ENCODE measurements around the gene DSC1. TPM values are rescaled to one million over a fixed set of nuclear protein-coding genes. Genes with fewer than 3 reads are reported as not detected.
"Not testable (repeated sequence)": the region's sequence is repeated elsewhere in the genome, so short reads cannot be mapped to it uniquely, and the experiment has no call there.

DSC1 gene
- total RNA-seq, 2 donors from 2014 or later = not detected

DNA sequence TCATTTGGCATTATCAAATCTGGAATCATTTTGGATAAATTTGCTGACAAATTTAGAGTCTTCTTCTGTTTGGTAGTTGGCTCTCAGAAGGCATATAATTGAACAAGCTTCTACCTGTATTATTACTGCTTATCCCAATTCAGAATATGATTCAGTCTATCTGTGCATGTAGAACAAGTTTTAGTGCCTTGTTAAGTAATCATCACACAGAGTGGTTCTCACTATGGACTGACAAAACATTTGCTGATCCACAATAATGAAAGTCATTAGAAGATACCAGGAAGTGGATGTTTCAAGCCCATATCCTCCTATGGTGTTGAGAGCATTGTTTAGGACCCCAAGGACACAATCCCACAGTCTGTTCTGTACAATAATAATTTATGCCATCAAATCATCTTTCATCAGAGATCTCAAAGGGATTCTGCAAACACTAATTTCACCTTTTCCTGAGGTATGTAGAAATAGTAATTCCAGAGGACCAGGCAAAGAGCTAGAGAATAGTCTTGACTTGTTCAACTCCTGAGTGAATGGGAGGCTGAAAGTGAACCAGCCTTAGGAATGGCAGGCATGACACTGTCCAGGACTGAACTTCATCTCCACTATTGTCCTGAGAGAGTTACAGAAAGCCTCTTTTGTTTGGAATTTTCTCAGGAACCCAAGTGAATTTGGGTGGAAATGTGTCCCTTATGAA lies 29.6 kb upstream of the DSC1 start:
- Mint-ChIP-seq H3K27ac (no peak overlapping the region), H3K36me3 (ENCODE audit: low read depth) (no peaks in the 10 kb centered on the region), H3K4me3 (no peak overlapping the region), H3K9me3 (peaks cover 13% of the 10 kb centered on the region), H3K4me1 (no peaks in the 10 kb centered on the region), H3K27me3 (no peaks in the 10 kb centered on the region)
- ATAC-seq (replicated peaks) = no peak

- no peaks in the 10 kb centered on the region for H3K27me3 Mint-ChIP-seq
- no peaks in the 10 kb centered on the region for H3K4me1 Mint-ChIP-seq
- no peak for ATAC-seq (replicated peaks)
- peaks cover 18% of the 10 kb centered on the region for H3K9me3 Mint-ChIP-seq
- H3K36me3 Mint-ChIP-seq (ENCODE audit: low read depth) = no peaks in the 10 kb centered on the region
- H3K27ac Mint-ChIP-seq = no peak overlapping the region
- no peak overlapping the region for H3K4me3 Mint-ChIP-seq
Observed at GRCh38 chr18:31190919-31191318, 28.3 kb upstream of the DSC1 start.

GRCh38 chr18:31189757-31190156 lies 27.1 kb upstream of the DSC1 start:
- H3K27ac Mint-ChIP-seq = no peak overlapping the region
- H3K9me3 Mint-ChIP-seq = peaks cover 19% of the 10 kb centered on the region
- ATAC-seq (replicated peaks) = no peak
- no peaks in the 10 kb centered on the region for H3K4me1 Mint-ChIP-seq
- H3K4me3 Mint-ChIP-seq = no peak overlapping the region
- no peaks in the 10 kb centered on the region for H3K27me3 Mint-ChIP-seq
- no peaks in the 10 kb centered on the region for H3K36me3 Mint-ChIP-seq (ENCODE audit: low read depth)

GRCh38 chr18:31185186-31185950 lies 22.7 kb upstream of the DSC1 start:
- no peaks in the 10 kb centered on the region for H3K4me1 Mint-ChIP-seq
- H3K27me3 Mint-ChIP-seq = no peaks in the 10 kb centered on the region
- H3K36me3 Mint-ChIP-seq (ENCODE audit: low read depth) = no peaks in the 10 kb centered on the region
- H3K4me3 Mint-ChIP-seq = no peak overlapping the region
- no peak overlapping the region for H3K27ac Mint-ChIP-seq
- peaks cover 28% of the 10 kb centered on the region for H3K9me3 Mint-ChIP-seq
- no peak for ATAC-seq (replicated peaks)

DNA sequence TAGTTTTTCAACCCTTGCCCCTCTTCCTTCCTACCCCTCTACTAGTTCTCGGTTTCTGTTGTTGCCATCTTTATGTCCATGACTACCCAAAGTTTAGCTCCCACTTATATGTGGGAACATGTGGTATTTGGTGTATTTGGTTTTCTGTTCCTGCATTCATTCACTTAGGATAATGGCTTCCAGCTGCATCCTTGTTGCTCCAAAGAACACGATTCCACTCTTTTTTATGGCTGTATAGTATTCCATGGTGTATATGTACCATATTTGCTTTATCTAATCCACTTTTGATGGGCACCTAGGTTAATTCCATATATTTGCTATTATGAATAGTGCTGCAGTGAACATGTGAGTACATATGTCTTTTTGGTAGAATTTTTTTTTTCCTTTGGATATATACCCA lies 20.6 kb upstream of the DSC1 start:
- Mint-ChIP-seq H3K9me3 (peaks cover 32% of the 10 kb centered on the region), H3K4me1 (no peaks in the 10 kb centered on the region), H3K27ac (no peak overlapping the region), H3K27me3 (no peaks in the 10 kb centered on the region), H3K4me3 (no peak overlapping the region), H3K36me3 (ENCODE audit: low read depth) (no peaks in the 10 kb centered on the region)
- ATAC-seq (replicated peaks) = no peak

GRCh38 chr18:31177369-31177768 lies 14.7 kb upstream of the DSC1 start:
- H3K36me3 Mint-ChIP-seq (ENCODE audit: low read depth); H3K27me3 Mint-ChIP-seq; H3K27ac Mint-ChIP-seq; H3K4me3 Mint-ChIP-seq; ATAC-seq (replicated peaks); H3K4me1 Mint-ChIP-seq: not testable (repeated sequence)
- H3K9me3 Mint-ChIP-seq = peaks cover 26% of the 10 kb centered on the region

DNA sequence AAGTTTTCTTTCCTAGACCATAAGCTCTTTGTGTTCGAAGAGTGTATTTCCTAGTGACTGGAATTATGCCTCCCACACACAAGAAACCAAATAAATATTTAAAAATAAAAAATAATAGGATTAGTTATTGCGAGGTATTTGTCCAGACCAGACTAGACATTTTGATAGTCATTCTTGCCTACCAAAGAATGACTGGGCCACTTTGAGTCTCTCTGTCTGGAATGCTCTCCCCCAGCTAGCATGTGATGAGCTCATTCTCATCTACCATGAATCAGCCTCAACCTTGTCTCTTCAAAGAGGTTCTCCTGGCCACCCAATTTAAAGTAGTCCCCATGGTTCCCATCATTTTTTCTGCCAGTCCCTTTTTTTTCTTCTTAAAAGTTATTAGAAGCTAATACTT lies 13.9 kb upstream of the DSC1 start:
- Mint-ChIP-seq H3K4me1 (no peaks in the 10 kb centered on the region), H3K4me3 (no peak overlapping the region), H3K27ac (no peak overlapping the region), H3K9me3 (peaks cover 18% of the 10 kb centered on the region), H3K27me3 (no peaks in the 10 kb centered on the region), H3K36me3 (ENCODE audit: low read depth) (no peaks in the 10 kb centered on the region)
- no peak for ATAC-seq (replicated peaks)

GRCh38 chr18:31171144-31171839 lies 8.6 kb upstream of the DSC1 start:
- Mint-ChIP-seq H3K9me3 (peaks cover 8% of the 10 kb centered on the region), H3K36me3 (ENCODE audit: low read depth) (no peaks in the 10 kb centered on the region), H3K27me3 (no peaks in the 10 kb centered on the region), H3K27ac (no peak overlapping the region), H3K4me3 (no peak overlapping the region), H3K4me1 (no peaks in the 10 kb centered on the region)
- no peak for ATAC-seq (replicated peaks)

- Mint-ChIP-seq H3K27me3 (no peaks in the 10 kb centered on the region), H3K4me1 (no peaks in the 10 kb centered on the region), H3K36me3 (ENCODE audit: low read depth) (no peaks in the 10 kb centered on the region), H3K4me3 (no peak overlapping the region), H3K27ac (no peak overlapping the region), H3K9me3 (peaks cover 4% of the 10 kb centered on the region)
- no peak for ATAC-seq (replicated peaks)
Observed at GRCh38 chr18:31170335-31170734, 7.7 kb upstream of the DSC1 start.

DNA sequence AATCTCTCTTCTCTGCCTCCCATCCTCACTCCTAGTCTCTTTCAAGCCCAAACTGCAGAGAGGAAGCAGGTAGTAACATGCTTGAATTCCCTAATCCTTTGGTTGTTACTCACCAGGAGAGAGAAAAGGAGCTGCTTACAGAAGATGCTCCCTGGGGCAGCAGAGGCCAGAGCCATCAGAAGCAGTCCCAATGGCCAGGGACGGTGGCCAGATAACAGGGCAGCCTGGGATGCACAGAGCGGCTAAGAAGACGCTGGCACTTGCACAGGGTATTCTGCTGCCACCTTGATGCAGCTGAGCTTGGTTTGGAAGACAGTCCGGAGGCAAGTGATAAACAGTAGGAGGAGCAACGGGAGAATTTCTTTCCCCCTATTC lies 250 bp downstream of the DSC1 start:
- Mint-ChIP-seq H3K4me3 (no peak overlapping the region), H3K9me3 (peaks cover 4% of the 10 kb centered on the region), H3K27ac (no peak overlapping the region), H3K36me3 (ENCODE audit: low read depth) (no peaks in the 10 kb centered on the region), H3K27me3 (no peaks in the 10 kb centered on the region), H3K4me1 (no peaks in the 10 kb centered on the region)
- ATAC-seq (replicated peaks) = no peak

DNA sequence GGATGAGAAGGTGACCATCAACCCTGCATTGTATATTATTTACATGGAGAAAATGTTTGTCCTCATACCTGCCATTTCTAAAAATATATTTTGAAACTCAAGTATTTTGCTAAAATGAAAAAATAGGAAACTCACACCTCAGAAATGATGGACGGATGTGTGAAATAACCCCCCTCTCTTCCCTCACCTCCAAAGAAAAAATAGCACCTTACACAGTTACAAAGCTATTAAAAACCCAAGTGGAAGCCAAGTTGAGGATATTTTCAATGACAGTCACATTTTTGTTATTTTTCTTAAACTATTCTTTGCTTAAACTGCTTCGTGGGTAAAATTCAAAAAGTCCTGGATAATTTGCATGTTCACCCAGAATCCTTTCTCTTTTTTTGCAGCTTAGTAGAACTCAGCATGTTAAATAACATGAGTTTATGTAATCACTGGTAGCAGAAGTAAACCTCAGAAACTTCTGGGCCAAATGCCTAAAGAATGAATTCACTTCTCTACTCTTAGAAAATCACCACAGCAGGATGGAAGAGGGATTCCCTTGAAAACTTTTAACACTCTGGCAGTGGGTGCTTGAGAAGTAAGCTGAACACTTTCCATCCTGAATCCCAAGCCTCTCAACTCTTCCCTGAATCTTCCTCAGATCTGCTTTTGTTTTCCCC lies 768 bp downstream of the DSC1 start:
- Mint-ChIP-seq H3K4me1 (no peaks in the 10 kb centered on the region), H3K36me3 (ENCODE audit: low read depth) (no peaks in the 10 kb centered on the region), H3K27ac (no peak overlapping the region), H3K27me3 (no peaks in the 10 kb centered on the region), H3K9me3 (peaks cover 4% of the 10 kb centered on the region), H3K4me3 (no peak overlapping the region)
- no peak for ATAC-seq (replicated peaks)

- Mint-ChIP-seq H3K4me1 (no peaks in the 10 kb centered on the region), H3K4me3 (no peak overlapping the region), H3K27me3 (no peaks in the 10 kb centered on the region), H3K36me3 (ENCODE audit: low read depth) (no peaks in the 10 kb centered on the region), H3K27ac (no peak overlapping the region), H3K9me3 (no peaks in the 10 kb centered on the region)
- no peak for ATAC-seq (replicated peaks)
Observed at GRCh38 chr18:31156821-31157763, 5.6 kb downstream of the DSC1 start.

GRCh38 chr18:31155498-31155897 lies 7.2 kb downstream of the DSC1 start:
- Mint-ChIP-seq H3K4me1 (no peaks in the 10 kb centered on the region), H3K27me3 (no peaks in the 10 kb centered on the region)

DNA sequence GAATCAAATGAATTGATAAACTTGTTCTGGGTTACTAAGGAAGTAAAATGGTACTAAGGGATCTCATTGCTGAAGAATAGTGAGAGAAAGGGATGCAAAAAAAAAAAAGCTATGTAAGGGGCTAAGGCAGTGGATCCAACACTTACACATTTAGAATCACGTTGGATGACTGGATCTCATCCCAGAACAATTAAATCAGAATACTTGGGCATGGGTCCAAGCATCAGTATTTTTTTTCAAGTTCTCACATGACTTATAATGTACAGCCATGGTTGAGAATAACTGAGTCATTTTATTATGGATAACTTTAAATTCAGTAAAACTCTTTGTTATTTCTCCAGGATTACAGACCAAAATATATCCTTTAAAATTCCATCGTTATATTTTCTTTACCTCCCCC lies 8.5 kb downstream of the DSC1 start:
- no peaks in the 10 kb centered on the region for H3K27me3 Mint-ChIP-seq
- H3K4me1 Mint-ChIP-seq = no peaks in the 10 kb centered on the region
- no peak overlapping the region for H3K27ac Mint-ChIP-seq
- no peak overlapping the region for H3K4me3 Mint-ChIP-seq
- H3K9me3 Mint-ChIP-seq = no peaks in the 10 kb centered on the region
- no peak for ATAC-seq (replicated peaks)
- no peaks in the 10 kb centered on the region for H3K36me3 Mint-ChIP-seq (ENCODE audit: low read depth)

More at GRCh38 chr18:31155498-31155897, 7.2 kb downstream of the DSC1 start:
- H3K4me3 Mint-ChIP-seq = no peak overlapping the region
- no peak overlapping the region for H3K27ac Mint-ChIP-seq
- no peak for ATAC-seq (replicated peaks)
- no peaks in the 10 kb centered on the region for H3K36me3 Mint-ChIP-seq (ENCODE audit: low read depth)
- no peaks in the 10 kb centered on the region for H3K9me3 Mint-ChIP-seq

Data from activated T-helper 17 cell treated with anti-CD3 and anti-CD28 coated beads, Interleukin-2, amount 50 U/mL, for 72 hours (primary cell).